Posterior cingulate gyrus (tissue), 11 donors: ENCODE results near the gene CLSTN3.
"Not testable (repeated sequence)": the region's sequence is repeated elsewhere in the genome, so short reads cannot be mapped to it uniquely, and the experiment has no call there.

Experiments used
- DNase-seq, 10 donors: peaks; one replicate each; pipeline versions ENCODE4 v3.0.0 to v3.0.0-alpha.2; 2020 to 2021; ENCODE audit warnings: mixed read lengths in 3 of 10
- intact Hi-C: fragments of 100-400 bp; cut with DNase I; formaldehyde crosslinking; loops from one replicate; pipeline ENCODE4 v1.15.1; 2023

Gene CLSTN3

DNA sequence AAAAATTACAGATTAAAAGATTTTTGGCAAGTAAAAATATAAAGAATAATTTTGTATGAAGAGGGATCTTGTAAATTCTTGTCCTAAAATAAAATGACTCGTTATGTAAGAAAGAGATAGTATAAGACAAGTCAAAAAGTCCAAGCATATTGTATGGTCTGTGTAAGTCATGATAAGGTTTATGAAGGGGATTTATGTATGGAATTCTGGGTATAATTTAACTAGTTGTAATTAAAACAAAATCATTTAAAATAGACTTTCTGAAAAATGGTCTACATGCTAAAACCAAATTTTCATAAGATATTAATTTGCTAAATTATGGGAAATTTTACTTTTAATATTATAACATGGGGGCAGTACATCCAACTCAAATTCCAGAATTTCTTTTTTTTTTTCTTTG, 41.7 kb downstream of the CLSTN3 start:
- intact Hi-C loops: no loop called here
- DNase-seq: no peak

DNA sequence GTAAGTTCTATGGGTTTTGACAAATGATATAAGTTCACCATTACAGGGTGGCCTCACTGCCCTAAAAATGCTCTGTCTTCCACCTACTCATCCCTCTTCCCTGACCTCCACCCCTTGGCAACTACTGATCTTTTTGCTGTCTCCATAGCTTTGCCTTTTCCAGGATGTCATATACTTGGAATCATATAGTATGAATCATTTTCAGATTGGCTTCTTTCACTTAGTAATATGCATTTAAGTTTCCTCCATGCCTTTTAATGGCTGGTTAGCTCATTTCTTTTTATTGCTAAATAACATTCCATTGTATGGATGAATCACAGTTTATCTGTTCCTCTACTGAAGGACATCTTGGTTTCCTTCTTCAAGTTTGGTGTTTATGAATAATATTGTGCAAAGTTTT, 45.3 kb downstream of the CLSTN3 start:
- no peak for DNase-seq
- intact Hi-C loops: no loop called here

DNA sequence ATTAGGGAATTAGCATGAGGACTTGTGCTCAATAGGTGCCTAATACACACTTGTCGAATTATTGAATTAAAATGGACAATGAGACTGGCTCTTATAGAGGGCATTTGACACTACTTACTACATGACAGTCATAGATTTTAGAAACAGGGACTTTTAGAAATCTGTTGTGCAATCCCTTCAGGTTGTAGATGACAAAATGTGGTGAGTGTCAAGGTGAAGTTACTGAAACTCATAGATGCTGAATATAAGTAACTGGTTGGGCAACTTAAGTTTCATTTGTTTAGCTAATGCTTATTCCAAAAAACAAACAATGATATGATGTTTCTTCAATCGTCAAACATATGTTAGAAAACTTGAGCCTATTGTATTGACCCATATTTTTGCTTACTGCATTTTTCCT, 46.4 kb downstream of the CLSTN3 start:
- DNase-seq: no peak
- intact Hi-C loops: no loop called here

GRCh38 chr12:7178481-7178880, 48.3 kb downstream of the CLSTN3 start:
- intact Hi-C loops: no loop called here
- DNase-seq: no peak

DNA sequence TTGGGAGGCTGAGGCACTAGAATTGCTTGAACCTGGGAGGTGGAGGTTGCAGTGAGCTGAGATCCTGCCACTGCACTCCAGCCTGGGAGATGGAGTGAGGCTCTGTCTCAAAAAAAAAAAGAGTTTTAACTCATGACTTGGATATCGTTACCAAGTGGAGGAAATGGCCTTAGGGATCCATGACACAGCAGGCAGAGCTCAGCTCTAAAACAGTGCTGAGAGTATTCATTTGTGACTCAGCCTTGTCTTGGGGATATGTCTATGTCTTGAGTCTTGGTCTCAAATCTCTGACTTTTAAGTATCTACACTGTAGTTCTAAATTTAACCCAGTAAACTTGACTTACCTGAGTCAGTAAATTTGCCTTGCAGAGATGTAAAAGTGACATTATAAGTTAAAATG, 50.5 kb downstream of the CLSTN3 start:
- no peak for DNase-seq
- intact Hi-C loops: no loop called here

- DNase-seq: not testable (repeated sequence)
Observed at GRCh38 chr12:7186058-7186457, 55.9 kb downstream of the CLSTN3 start.

GRCh38 chr12:7188562-7189397, 58.6 kb downstream of the CLSTN3 start:
- intact Hi-C loops: loop anchor here (2.0 kb wide), 1 partner anchor 244 kb away; the partner anchor contains the start of gene C12orf57

More at GRCh38 chr12:7186058-7186457, 55.9 kb downstream of the CLSTN3 start:
- intact Hi-C loops: not testable (repeated sequence)

GRCh38 chr12:7189398-7190267, 59.5 kb downstream of the CLSTN3 start, which contains the start of gene PEX5:
Gene PEX5 (plus strand): TSS chr12:7189686. CDS start chr12:7190378, 692 bp downstream.
- intact Hi-C loops: loop anchor here (2.0 to 5.0 kb wide), 2 partner anchors 57 to 245 kb away; partner anchors contain the start of genes C12orf57 and CLSTN3
- peak; percentile 82 to 99 (median 88) for DNase-seq

More at GRCh38 chr12:7188562-7189397, 58.6 kb downstream of the CLSTN3 start:
- DNase-seq: peak; percentile 67 to 97 (median 80)

- DNase-seq: peak in 9 of 10 donors; percentile 30 to 94 (median 49)
- intact Hi-C loops: loop anchor here (5.0 kb wide), 1 partner anchor 58 kb away; the partner anchor contains the start of gene CLSTN3
Observed at GRCh38 chr12:7190268-7191055, 60.3 kb downstream of the CLSTN3 start.

GRCh38 chr12:7193674-7194073, 63.5 kb downstream of the CLSTN3 start:
- intact Hi-C loops: loop anchor here (5.0 kb wide), 1 partner anchor 61 kb away; the partner anchor contains the start of gene CLSTN3
- no peak for DNase-seq

DNA sequence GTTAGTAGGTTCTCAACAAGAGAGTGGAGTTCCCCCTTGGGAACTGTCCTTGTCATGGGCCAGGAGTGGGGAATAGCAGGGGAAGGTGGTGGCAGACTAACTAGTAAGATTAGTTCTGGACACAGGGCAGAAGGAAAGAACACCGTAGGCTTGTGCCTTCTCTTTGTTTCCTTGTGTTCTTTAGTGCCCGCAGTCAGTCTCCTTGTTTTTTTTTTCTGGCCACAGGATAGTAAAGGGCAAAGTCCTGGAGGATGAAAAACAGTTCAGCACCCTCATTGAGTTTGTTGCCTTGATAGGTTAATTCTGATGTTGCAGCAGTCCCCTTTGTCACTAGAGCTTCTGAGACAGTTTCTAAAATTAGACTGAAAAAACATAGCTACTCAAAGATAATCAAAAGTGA, 67.7 kb downstream of the CLSTN3 start:
- no peak for DNase-seq
- intact Hi-C loops: no loop called here

DNA sequence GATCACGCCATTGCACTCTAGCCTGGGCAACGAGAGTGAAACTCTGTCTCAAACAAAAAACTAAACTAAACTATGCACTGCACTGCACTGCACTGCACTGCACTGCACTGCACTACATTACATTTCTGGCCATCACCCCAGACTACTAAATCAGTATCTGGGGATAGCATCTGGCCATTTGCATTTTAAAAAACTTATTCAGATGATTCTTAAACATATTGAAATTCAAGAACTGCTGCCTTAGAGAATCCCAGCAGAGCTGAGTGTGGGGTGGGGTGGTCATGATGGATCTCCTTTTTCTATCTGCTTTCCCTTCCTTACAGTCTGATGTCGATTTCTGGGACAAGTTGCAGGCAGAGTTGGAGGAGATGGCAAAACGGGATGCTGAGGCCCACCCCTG, 72.9 kb downstream of the CLSTN3 start:
- intact Hi-C loops: no loop called here
- DNase-seq: no peak

- intact Hi-C loops: no loop called here
- no peak for DNase-seq
Observed at GRCh38 chr12:7205091-7205490, 74.9 kb downstream of the CLSTN3 start.

- DNase-seq: no peak
- intact Hi-C loops: no loop called here
Observed at GRCh38 chr12:7206691-7207090, 76.5 kb downstream of the CLSTN3 start.

- no peak for DNase-seq
- intact Hi-C loops: no loop called here
Observed at GRCh38 chr12:7207866-7208625, 77.9 kb downstream of the CLSTN3 start.
